ENCODE measurements around the gene GALNTL6. TPM values are rescaled to one million over a fixed set of nuclear protein-coding genes. Genes with fewer than 3 reads are reported as not detected.

The GALNTL6 gene
- total RNA-seq, 1 experiment from 2014 or later = not detected

- Histone ChIP-seq H4K5ac (ENCODE audit: insufficient read length, low read depth, low read length) (no peak overlapping the region), H4K91ac (ENCODE audit: insufficient read length, low read depth, low read length) (no peak overlapping the region), H3T11ph (ENCODE audit: low read length) (no peak overlapping the region), H2BK20ac (ENCODE audit: low read depth, low read length, poor library complexity, severe bottlenecking) (no peak overlapping the region), H2AK5ac (ENCODE audit: insufficient read length, low read length) (no peak overlapping the region), H3K23me2 (ENCODE audit: insufficient read length, low read depth, low read length, poor library complexity, severe bottlenecking) (no peaks in the 10 kb centered on the region), H3K4me2 (ENCODE audit: insufficient read depth, insufficient read length, low read length) (no peak overlapping the region), H3K79me1 (ENCODE audit: insufficient read depth, low read depth, low read length, poor library complexity, severe bottlenecking) (no peaks in the 10 kb centered on the region), H3K4ac (ENCODE audit: low read depth, low read length) (no peak overlapping the region), H3K18ac (ENCODE audit: insufficient read length, low read depth, low read length) (no peak overlapping the region), H3K23ac (ENCODE audit: insufficient read length, low read depth, low read length) (no peak overlapping the region), H2BK120ac (ENCODE audit: low read depth, low read length, poor library complexity, severe bottlenecking) (no peak overlapping the region), H2BK15ac (ENCODE audit: low read depth, low read length) (no peak overlapping the region), H2BK12ac (ENCODE audit: insufficient read length, low read depth, low read length) (no peak overlapping the region), H4K8ac (replicated peaks; ENCODE audit: insufficient read length, low read depth, low read length) (no peak overlapping the region), H3K9me3 (ENCODE audit: control insufficient read depth, low read depth, low read length) (no peaks in the 10 kb centered on the region), H3K56ac (ENCODE audit: insufficient read length, low read depth, low read length) (no peak overlapping the region), H3K27me3 (ENCODE audit: insufficient read depth, low read length) (no peaks in the 10 kb centered on the region), H2BK5ac (ENCODE audit: insufficient read length, low read length) (no peak overlapping the region), H3K27ac (ENCODE audit: insufficient read length, low read depth, low read length) (no peak overlapping the region), H3K79me2 (ENCODE audit: insufficient read depth, low read length) (no peaks in the 10 kb centered on the region), H3K14ac (ENCODE audit: insufficient read depth, low read length) (no peak overlapping the region), H3K9ac (ENCODE audit: extremely low read depth, insufficient read length, low read length) (no peak overlapping the region), H2AFZ (ENCODE audit: low read length) (no peak overlapping the region), H3K4me1 (ENCODE audit: insufficient read depth, low read length) (peaks cover 2% of the 10 kb centered on the region; the same call in 1 of the 2 replicates), H4K20me1 (ENCODE audit: control insufficient read depth, insufficient read depth, insufficient read length) (no peaks in the 10 kb centered on the region)
- peaks cover 15% of the 10 kb centered on the region in 2 experiments for H3K4me1 Mint-ChIP-seq
- H3K9me3 Mint-ChIP-seq = no peaks in the 10 kb centered on the region
- H3K27me3 Mint-ChIP-seq (ENCODE audit: low read depth) = no peaks in the 10 kb centered on the region
- WGBS (ENCODE audit: extremely low coverage, insufficient read length, low lambda C conversion rate) = no CpG with 5 or more reads among the region's 3 CpGs
- H3K27ac Mint-ChIP-seq = no peak overlapping the region
- DNase-seq = no peak
- H3K4me3 Mint-ChIP-seq = no peak overlapping the region
- H3K36me3 Mint-ChIP-seq (ENCODE audit: insufficient read depth in 1 of 3, low read depth in 3 of 3) = 0 out of 7 replicates have a peak, but pooled peaks cover 0 to 2% (median 0%) of the 10 kb centered on the region in 3 experiments
- no peak for TF ChIP-seq CTCF (conservative IDR thresholded peaks at IDR 0.05)
Measured at GRCh38 chr4:172654457-172654856, 841.3 kb downstream of the GALNTL6 start.
